Epithelial cell of esophagus (primary cell): ENCODE data around the gene SFMBT1.

Experiments
- DNase-seq: peaks from one replicate; pipeline ENCODE4 v3.0.0; 2010; ENCODE audit warnings: low read depth
- H3K4me3 ChIP-seq: 2 replicates; pipeline ENCODE4 v1.5.1; 2011; ENCODE audit warnings: mild to moderate bottlenecking, low read length, control low read depth
- TF ChIP-seq, protein P1 (sequence below): IDR thresholded peaks from 2 replicates; pipeline ENCODE4 v1.5.1; 2011; ENCODE audit warnings: low read depth, mild to moderate bottlenecking, low read length, control low read depth, inconsistent platforms; ENCODE audit not compliant: insufficient read depth; ENCODE audit errors: missing control alignments

Gene SFMBT1

DNA sequence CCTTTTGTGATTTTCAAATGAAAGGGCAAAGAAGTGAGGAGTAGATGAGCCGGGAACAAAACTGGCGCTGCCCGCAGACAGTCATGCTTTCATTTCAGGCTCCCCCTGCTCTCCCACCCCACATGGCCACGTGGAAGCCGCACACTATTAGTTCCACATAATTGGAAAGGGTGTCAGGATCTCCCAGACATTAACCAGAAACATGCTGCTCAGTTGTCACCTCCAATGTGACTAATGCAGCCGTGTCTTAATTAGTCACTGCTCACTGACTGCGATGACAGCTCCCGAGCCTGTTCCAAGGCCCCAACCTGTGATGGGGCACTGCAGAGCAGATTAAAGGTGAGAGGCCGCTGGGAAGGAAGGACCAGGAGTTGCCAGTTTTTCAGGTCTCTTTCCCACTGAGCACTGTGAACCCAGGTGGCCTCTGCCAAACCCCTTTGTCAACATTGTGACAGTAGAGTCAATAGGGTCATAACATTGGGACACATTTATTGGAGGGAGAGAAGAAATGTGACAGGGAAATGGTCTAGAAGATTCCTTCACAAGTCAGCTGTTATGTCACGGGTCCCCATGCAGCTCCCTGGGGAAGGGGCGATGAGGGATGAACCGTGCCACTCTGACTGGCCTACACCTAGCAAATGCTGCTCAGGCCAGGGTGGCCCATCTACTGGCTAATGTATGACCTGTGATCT is 38.6 kb upstream of the SFMBT1 start:
- H3K4me3 ChIP-seq, result no peak overlapping the region
- DNase-seq, result peak; percentile 69
- TF ChIP-seq, protein P1, sequence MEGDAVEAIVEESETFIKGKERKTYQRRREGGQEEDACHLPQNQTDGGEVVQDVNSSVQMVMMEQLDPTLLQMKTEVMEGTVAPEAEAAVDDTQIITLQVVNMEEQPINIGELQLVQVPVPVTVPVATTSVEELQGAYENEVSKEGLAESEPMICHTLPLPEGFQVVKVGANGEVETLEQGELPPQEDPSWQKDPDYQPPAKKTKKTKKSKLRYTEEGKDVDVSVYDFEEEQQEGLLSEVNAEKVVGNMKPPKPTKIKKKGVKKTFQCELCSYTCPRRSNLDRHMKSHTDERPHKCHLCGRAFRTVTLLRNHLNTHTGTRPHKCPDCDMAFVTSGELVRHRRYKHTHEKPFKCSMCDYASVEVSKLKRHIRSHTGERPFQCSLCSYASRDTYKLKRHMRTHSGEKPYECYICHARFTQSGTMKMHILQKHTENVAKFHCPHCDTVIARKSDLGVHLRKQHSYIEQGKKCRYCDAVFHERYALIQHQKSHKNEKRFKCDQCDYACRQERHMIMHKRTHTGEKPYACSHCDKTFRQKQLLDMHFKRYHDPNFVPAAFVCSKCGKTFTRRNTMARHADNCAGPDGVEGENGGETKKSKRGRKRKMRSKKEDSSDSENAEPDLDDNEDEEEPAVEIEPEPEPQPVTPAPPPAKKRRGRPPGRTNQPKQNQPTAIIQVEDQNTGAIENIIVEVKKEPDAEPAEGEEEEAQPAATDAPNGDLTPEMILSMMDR, result no peak

DNA sequence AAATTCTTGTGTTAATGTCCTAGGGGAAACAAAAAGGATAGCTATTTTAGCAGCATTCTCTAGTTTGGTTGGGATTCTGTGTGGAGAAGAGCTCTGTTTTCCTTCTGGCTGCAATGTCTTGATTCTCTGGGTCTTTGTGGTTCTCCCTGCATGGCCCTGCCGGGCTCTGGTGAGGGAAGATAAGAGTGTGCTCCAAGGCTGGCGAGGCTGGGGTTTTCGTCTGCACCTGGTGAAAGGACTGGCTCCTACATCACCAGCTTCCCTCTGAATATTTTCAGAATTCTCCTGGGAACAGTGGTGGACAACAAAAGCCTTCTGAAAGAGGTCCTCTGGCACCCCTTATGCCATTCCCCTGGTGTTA is 38.1 kb upstream of the SFMBT1 start:
- H3K4me3 ChIP-seq, result no peak overlapping the region
- TF ChIP-seq, protein P1, result no peak
- no peak for DNase-seq

DNA sequence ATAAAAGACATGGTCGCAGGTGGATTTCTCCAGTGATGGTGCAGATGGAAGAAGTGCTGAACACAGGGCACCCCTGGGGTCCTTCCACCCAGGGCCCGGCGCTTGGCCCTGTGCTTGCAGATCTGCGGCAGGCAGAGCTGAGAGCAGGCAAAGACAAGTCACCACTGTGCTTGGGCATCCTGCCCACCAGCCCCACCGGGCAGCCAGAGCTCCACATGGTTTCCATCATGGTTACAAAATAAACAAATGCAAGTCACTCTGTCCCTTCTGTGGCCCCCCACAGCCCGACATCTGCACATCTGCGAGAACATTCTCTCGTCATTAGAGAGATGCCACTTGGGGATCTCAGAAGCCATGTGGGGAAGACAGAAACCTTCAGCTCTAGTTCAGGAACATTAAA is 37.6 kb upstream of the SFMBT1 start:
- TF ChIP-seq, protein P1, result no peak
- DNase-seq, result no peak
- H3K4me3 ChIP-seq, result no peak overlapping the region

DNA sequence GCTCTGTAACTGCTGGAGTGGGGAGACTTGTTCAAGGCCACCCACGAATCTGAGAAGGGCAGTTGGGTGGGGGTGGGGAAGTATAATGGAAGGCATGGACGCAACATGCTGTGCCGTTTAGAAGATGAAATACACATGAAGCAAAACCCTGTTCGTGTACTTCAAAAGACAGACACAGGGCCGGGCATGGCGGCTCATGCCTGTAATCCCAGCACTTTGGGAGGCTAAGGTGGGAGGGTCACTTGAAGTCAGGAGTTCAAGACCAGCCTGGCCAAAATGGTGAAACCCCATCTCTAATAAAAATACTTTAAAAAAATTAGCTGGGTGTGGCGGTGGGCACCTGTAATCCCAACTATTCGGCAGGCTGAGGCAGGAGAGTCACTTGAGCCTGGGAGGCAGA is 36.9 kb upstream of the SFMBT1 start:
- TF ChIP-seq, protein P1, result no peak
- DNase-seq, result no peak
- H3K4me3 ChIP-seq, result no peak overlapping the region

DNA sequence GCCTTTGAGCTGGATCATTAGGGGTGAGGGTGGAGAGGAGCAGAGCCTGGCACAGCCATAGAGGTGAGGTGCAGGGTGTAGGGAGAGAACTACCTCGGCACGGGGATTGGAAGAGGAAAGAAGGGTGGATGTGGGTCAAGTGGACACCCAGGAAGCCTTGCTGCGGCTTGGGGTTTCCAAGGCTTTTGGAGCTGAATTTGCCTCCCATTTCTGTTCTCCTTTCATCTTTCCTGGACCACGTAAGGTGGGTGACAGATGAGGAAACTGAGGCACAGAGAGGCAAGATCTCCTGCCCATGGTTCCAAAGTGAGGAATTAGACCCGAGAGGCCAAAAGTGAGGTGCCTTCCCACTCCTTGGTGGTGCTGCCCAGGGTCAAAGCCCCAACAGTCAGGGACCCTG is 35.4 kb upstream of the SFMBT1 start:
- no peak overlapping the region for H3K4me3 ChIP-seq
- TF ChIP-seq, protein P1, result no peak

DNA sequence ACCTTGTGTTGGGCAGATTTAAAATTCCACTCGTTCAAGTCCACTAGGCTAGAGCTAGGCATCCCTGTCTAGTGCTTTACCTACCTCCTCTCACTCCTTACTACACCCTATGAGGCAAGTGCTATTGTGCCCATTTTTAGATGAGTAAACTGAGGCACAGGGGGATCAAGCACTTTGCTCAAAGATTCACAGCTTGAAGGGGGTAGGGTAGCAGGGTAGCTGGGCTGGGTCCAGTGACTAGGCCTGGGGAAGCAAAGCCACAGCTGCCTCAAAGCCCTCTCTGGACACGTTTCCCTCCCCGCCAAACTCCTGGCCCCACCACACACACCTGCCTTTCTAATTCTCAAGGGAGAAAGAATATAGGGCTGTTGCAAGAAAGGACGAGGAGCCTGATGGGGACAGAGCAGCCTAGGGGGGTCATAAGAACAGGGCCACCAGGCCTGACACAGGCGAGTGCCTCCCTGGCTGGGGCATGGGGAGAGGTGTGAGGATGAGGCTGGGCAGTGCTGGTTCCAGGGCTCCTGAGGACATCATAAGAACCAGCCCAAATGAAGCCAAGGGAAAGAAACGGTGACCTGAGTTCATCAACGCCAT is 34.8 kb upstream of the SFMBT1 start:
- no peak overlapping the region for H3K4me3 ChIP-seq
- TF ChIP-seq, protein P1, result no peak
- no peak for DNase-seq

More for the DNA sequence above, 35.4 kb upstream of the SFMBT1 start:
- DNase-seq, result no peak
